NB4 (cell line): ENCODE data around the gene CYTH1.

Source experiments
- DNase-seq: peaks from one replicate; pipeline ENCODE4 v3.0.0; 2010; ENCODE audit warnings: low read depth
- H3K4me3 ChIP-seq: one replicate; pipeline ENCODE4 v1.5.1; 2011; ENCODE audit warnings: mild to moderate bottlenecking, low read depth, low read length, moderate library complexity
- MYC ChIP-seq: IDR thresholded peaks from 2 replicates; pipeline ENCODE4 v1.6.1; 2011; ENCODE audit warnings: low read depth, low read length
- POLR2A ChIP-seq: IDR thresholded peaks from 2 replicates; pipeline ENCODE4 v1.6.1; 2011; ENCODE audit warnings: mild to moderate bottlenecking; ENCODE audit not compliant: insufficient read length; ENCODE audit errors: extremely low read depth
- TF ChIP-seq, protein P1 (sequence below): IDR thresholded peaks from one replicate; pipeline ENCODE4 v1.5.1; 2012; ENCODE audit warnings: low read depth, low read length
- TF ChIP-seq, protein P2 (sequence below): IDR thresholded peaks from 2 replicates; pipeline ENCODE4 v1.6.1; 2011; ENCODE audit warnings: low read depth, low read length

The CYTH1 gene

DNA sequence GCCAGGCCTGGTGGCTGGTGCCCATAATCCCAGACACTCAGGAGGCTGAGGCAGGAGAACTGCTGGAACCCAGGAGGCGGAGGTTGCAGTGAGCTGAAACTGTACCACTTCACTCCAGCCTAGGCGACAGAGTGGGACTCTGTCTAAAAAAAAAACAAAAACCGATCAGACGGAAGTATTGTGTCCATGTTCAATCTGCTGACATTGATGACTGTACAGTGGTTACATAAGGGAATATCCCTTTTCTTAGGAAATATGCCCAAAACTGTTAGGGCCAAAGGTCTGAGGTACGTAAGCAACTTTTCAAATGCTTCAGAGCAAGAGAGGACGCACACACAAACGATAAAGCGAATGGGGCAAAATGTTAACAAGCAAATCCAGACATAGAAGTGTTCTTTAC, 135.0 kb downstream of the CYTH1 start:
- H3K4me3 ChIP-seq, result no peak overlapping the region
- TF ChIP-seq MYC (no peak), POLR2A (no peak)
- TF ChIP-seq, protein P1, sequence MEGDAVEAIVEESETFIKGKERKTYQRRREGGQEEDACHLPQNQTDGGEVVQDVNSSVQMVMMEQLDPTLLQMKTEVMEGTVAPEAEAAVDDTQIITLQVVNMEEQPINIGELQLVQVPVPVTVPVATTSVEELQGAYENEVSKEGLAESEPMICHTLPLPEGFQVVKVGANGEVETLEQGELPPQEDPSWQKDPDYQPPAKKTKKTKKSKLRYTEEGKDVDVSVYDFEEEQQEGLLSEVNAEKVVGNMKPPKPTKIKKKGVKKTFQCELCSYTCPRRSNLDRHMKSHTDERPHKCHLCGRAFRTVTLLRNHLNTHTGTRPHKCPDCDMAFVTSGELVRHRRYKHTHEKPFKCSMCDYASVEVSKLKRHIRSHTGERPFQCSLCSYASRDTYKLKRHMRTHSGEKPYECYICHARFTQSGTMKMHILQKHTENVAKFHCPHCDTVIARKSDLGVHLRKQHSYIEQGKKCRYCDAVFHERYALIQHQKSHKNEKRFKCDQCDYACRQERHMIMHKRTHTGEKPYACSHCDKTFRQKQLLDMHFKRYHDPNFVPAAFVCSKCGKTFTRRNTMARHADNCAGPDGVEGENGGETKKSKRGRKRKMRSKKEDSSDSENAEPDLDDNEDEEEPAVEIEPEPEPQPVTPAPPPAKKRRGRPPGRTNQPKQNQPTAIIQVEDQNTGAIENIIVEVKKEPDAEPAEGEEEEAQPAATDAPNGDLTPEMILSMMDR, result no peak
- TF ChIP-seq, protein P2, sequence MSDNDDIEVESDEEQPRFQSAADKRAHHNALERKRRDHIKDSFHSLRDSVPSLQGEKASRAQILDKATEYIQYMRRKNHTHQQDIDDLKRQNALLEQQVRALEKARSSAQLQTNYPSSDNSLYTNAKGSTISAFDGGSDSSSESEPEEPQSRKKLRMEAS, result no peak
- DNase-seq, result no peak

DNA sequence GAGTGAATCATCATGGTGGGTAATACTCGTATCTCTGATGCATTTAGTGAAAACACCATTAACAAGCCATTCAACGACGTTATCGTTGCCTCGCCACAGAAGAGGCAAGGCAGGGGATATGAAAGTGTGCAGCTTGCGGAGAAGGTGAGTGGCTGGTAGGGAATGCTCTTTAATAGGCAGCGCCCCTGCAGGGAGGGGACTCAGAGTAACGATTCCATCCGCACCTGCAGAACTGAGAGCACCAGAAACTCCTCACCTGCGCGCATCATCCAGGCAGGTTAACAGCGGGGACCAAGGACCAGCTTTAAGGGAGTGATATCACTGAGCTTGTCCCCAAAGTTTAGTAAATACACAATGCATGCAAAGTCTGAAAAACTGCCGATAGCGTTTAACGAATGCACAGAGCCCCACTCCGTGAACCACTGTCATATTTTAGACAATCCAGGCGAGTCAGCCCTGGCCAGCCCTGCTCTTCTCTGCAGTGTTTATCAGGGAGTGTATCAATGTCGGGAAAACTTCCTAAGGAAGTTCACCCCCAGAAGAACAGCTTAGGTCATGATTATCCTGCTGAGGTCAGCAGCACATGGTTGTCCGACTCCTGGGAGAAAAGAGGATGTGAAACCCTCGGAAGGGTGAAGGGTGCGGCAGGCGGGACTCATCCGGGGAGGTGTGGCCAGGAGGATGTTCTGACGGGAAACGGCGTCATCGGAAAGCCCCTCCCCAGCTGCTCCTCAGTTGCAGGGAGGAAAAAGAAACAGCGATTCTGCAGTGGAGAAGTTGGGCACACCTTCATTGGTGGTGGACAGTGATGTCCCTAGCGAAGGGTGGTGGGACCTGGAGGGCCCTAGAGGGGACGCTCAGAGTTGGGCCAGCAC, 136.4 kb downstream of the CYTH1 start:
- H3K4me3 ChIP-seq, result no peak overlapping the region
- TF ChIP-seq, protein P2, result no peak
- TF ChIP-seq, protein P1, result no peak
- TF ChIP-seq POLR2A (no peak), MYC (no peak)
- peak; percentile 89 for DNase-seq

DNA sequence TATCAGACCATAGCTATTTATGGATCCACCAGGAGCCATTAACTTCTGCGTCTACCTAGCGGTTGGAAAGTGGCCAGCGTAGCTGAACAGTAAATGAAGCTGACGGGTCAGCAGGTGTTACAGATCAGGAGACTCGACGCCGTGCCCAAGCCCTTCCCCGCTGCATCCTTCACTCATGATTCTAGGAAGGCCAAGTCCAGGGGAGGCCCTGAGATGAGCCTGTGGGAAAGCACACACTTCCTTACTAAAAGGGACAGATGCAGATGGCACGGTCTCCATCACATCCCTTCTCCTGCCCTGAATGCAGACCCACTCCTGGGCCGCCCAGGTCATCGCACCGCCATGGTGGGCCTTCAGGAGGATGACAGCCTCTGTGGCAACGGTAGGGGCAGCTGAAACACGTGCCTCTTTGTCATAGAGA, 137.1 kb downstream of the CYTH1 start:
- no peak overlapping the region for H3K4me3 ChIP-seq
- TF ChIP-seq POLR2A (no peak), MYC (no peak)
- TF ChIP-seq, protein P1, result no peak
- TF ChIP-seq, protein P2, result no peak
- DNase-seq, result no peak

DNA sequence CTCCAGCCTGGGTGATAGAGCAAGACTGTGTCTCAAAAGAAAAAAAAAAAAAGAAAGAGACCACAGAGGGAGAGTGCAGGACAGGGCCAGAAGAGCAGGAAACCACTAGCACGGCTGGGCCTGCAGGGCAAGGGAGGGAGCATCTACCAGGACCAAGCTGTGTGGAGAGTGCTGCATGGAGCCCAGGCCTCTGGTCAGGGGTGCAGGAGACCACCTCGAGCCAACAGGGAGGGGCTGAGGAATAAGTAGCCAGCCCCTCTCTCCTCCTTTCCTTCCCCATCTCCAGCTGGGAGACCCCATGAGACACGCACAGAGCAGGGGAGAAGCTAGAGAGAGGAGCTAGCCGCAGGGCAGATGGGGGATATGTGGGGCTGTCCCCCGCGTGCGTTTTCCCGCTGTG, 137.8 kb downstream of the CYTH1 start:
- DNase-seq, result no peak
- no peak overlapping the region for H3K4me3 ChIP-seq
- TF ChIP-seq MYC (no peak), POLR2A (no peak)
- TF ChIP-seq, protein P2, result no peak
- TF ChIP-seq, protein P1, result no peak

DNA sequence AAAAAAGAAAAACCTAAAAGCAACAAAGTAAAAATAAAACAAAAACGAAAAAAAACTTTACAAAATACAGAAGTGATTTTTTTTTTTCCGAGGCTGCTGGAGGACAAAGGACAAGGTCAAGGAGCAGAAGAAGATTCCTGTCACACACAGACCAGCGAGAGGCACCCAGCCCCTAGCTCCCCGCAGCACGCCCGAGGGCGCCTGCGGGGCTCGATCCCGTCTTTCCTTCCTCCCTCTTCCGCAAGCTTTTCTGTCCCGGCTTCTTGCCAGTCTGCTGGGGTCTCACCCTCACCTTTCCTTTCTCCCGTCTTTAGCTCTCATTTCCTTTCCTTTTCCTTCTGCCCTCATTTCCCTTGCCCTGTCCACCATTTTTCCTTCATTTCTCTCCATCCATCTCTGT, 138.7 kb downstream of the CYTH1 start:
- no peak overlapping the region for H3K4me3 ChIP-seq
- no peak for DNase-seq
- no peak for TF ChIP-seq POLR2A
- TF ChIP-seq, protein P1, result no peak

DNA sequence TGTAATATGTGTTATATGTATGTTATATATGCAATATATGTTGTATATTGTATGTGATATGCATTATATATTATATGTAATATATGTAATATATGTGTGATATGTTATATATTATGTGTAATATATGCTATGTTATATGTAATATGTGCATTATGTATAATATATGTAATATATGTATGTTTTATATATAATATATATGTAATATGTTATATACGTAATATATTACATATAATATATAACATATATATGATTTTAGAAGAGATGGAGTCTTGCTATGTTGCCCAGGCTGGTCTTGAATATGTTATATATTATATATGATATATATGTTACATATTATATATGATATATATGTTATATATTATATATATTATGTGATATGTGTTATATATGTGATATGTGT, 139.4 kb downstream of the CYTH1 start:
- TF ChIP-seq, protein P2, result no peak
- no peak for TF ChIP-seq MYC
- no peak for TF ChIP-seq POLR2A
- TF ChIP-seq, protein P1, result no peak
- H3K4me3 ChIP-seq, result no peak overlapping the region
- DNase-seq, result no peak
